Measurements from ENCODE around the gene DBNDD2.

DNA sequence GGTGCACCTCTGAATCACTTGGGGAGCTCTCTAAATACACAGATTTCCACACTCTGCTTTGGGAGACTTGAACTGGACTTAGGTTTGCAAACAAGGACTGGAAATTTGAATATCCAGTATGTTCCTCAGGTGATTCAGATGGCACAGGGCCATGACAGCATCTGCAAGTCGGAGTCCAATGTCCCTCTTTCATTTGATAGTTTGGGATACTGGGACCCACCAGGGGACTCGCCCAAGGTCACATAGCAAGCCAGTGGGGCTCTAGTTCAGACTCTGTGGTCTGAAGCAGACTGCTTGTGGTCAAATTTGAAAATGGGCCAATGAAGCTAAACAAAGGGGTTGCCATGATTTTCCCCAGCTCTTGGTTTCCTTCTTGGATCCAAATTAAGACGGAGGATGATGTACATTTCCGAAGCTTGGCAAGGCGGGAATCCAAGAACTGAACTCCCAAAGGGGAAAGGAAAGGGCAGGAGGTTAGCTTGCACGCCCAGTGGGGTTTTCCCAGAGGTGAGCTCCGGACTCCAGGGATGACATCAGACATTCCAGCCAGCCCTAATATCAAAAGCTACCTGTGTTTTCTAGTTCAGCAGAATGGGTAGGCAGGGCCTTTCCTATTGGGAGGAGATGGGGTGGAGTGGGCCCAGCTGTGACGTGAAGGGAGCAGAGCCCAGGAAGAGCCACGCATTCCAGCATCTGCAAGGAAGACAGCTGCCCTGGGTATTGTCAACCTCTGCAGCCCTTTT, 48.5 kb upstream of the DBNDD2 start:
- TF ChIP-seq, protein P1, sequence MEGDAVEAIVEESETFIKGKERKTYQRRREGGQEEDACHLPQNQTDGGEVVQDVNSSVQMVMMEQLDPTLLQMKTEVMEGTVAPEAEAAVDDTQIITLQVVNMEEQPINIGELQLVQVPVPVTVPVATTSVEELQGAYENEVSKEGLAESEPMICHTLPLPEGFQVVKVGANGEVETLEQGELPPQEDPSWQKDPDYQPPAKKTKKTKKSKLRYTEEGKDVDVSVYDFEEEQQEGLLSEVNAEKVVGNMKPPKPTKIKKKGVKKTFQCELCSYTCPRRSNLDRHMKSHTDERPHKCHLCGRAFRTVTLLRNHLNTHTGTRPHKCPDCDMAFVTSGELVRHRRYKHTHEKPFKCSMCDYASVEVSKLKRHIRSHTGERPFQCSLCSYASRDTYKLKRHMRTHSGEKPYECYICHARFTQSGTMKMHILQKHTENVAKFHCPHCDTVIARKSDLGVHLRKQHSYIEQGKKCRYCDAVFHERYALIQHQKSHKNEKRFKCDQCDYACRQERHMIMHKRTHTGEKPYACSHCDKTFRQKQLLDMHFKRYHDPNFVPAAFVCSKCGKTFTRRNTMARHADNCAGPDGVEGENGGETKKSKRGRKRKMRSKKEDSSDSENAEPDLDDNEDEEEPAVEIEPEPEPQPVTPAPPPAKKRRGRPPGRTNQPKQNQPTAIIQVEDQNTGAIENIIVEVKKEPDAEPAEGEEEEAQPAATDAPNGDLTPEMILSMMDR (IDR thresholded peaks at IDR 0.05; ENCODE audit: low read depth, low read length, poor library complexity, severe bottlenecking) = no peak
- TF ChIP-seq EZH2phosphoT487 (IDR thresholded peaks at IDR 0.05; ENCODE audit: borderline replicate concordance, low read length) = no peak

All from DOHH2 (cell line).